Activated CD4-positive, CD25-positive, alpha-beta regulatory T cell treated with anti-CD3 and anti-CD28 coated beads, Interleukin-2, amount 50 U/mL, for 24 hours (primary cell): Measurements from ENCODE around the gene RERG.
A peak's percentile ranks its signal among the peaks of the same experiment; 100 is the strongest.
"Not testable (repeated sequence)": the region's sequence is repeated elsewhere in the genome, so short reads cannot be mapped to it uniquely, and the experiment has no call there.

ENCODE experiments used
- ATAC-seq, 2 donors: fragments of 150-1000 bp; cut with Tn5 transposase; one replicate each; pipeline ENCODE4 v1.10.0; 2021; ENCODE audit warnings: mild to moderate bottlenecking in 1 of 2, moderate library complexity in 1 of 2

RERG gene

DNA sequence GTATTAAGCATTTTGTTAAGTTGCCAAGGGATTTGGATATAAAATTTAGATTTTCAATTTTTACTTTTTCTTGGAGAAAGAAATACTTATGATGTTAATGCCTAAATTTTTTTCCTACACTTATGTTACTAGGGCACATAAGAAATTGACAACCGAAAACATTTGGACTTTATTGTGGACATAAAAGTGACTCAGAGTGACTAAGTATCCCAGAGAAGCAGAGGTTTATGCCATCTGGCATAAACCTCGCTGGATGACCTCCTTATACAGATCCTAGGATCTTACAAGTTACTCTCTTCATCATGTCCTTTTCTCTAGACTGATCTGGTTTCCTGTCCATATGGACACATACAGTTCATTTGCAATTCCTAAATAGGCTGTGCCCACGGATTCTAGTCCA, 89.8 kb downstream of the RERG start:
- ATAC-seq, result no peak

DNA sequence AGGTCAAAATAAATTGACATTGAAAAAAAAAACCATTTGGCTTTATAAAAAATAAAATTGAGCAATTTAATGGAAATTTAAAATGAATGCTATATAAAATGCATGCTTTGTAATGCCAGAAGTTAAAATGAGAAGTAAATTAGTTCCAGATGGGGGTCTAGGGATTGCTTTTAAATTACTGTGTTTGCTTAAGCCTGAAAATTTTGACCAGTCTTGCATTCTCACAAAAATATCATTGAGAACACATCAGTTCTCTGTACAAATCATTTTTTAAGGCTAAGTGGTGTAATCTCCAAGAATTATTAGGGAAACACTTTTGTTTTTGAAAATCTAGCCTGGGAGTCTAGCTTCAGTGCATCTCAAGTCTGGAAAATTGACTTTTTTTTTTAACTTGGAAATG, 90.7 kb downstream of the RERG start:
- ATAC-seq, result no peak

- ATAC-seq, result no peak
These were observed 97.8 kb downstream of the RERG start for GRCh38 chr12:15123401-15123800.

GRCh38 chr12:15122344-15122743, 98.9 kb downstream of the RERG start:
- ATAC-seq, result no peak

DNA sequence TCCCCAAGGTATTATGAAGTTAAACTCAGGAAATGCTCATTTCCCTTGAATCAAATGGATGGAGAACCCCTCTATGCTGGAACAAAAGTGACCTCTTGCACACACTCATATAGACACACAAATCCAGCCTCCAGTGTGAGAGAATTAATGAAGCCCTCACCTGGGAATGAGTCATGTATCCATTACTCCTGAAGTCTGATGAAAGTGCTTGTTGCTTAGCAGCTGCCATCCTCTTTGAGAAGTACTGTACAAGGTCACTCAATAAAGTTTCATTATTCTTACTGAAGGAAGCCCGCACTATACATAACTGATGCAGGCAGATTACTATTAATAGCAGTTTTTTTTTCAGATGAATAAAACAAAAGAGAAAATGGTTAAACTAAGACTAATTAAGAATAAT, 102.3 kb downstream of the RERG start:
- no peak for ATAC-seq

GRCh38 chr12:15116983-15117382, 104.2 kb downstream of the RERG start:
- no peak for ATAC-seq

- no peak for ATAC-seq
These were observed 105.1 kb downstream of the RERG start for GRCh38 chr12:15116086-15116485.

GRCh38 chr12:15115434-15115833, 105.8 kb downstream of the RERG start:
- no peak for ATAC-seq

DNA sequence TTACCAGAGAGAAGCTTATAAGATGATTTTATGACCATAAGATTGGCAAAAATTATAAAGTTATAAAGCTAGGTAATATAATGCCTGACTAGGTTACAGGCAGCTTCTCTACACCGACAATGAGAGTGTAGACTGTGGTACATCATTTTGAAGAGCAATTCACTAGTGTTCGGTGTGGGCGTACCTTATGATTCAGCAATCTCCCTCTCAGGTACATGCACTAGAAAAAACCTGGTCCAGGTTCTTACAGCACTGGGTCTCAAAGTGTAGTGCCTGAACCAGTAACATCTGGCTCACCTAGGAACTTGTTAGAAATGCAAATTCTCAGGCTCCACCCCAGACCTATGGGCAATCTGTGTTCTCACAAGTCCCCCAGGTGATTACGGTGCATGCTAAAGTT, 106.7 kb downstream of the RERG start:
- no peak for ATAC-seq

DNA sequence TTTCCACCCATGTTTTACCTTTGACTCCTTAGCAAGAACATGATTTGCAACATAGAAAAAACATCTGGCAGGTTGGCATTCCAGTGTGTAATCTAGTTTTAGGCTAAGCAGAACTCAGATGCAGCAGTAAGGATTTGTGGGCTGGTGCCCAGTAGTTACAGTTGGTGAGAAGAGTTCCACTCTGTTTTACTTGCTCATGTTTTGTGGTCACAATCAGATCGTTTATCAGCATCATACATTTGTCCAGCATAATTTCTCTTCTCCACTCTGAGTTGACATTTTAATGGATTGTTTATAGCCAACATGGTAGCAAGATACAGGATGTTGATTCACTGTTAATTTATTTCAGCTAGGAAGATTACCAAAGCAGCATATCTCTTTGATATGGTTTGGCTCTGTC, 128.4 kb downstream of the RERG start:
- ATAC-seq, result no peak

- no peak for ATAC-seq
These were observed 130.8 kb downstream of the RERG start for GRCh38 chr12:15090441-15090840.

DNA sequence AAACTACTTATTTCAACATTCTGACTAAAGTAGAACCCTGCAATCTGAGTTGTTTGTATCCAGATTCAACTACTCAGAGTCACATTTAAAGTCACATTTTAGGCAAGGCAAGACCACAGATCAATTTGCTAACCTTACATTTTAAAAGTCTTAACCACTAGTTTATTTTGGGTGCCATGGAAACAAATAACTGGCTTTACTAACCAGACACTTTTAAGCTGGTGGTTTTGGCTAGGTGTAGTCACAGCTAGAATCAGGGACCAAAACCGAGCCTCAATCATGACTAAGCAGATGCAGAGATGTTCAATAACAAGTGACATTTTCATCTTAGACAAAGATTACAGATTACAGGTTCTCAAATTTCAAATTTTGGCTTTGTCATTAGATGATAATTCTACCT, 133.1 kb downstream of the RERG start:
- ATAC-seq, result peak; percentile 78 to 91

DNA sequence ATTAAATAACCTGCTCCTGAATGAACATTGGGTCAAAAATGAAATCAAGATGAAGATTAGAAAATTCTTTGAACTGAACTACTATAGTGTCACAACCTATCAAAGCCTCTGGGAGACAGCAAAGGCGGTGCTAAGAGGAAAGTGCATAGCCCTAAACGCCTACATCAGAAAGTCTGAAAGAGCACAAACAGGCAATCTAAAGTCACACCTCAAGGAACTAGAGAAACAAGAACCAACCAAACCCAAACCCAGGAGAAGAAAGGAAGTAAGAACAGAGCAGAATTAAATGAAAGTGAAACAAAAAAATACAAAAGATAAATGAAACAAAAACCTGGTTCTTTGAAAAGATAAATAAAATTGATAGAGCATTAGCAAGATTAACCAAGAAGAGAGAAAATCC, 143.5 kb downstream of the RERG start:
- ATAC-seq, result not testable (repeated sequence)

- no peak for ATAC-seq
These were observed 146.9 kb downstream of the RERG start for GRCh38 chr12:15074351-15074750.

DNA sequence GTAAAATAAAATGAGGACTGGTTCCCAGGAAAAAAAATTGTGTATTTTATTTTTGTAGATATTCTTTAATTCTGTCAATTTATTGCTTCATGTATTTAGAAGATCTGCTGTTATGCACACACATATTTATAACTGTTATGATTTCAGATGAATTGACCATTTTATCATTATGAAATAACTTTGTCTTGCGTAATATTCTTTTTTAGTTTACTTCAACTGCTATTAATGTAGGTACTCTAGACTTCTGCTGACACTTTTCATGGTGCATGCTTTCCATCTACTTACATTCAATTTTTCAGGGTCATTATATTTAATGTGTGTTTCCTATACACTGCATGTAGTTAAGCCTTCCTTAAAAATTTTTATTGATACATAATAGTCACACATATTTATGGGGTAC, 162.1 kb downstream of the RERG start:
- no peak for ATAC-seq
